ENCODE data around the gene KDM5B. TPM values are rescaled to one million over a fixed set of nuclear protein-coding genes. Genes with fewer than 3 reads are reported as not detected.

Gene KDM5B
- total and polyA plus RNA-seq, 9 of the 15 experiments (the other 6 are each of a cell fraction or from before 2014, with no cell fraction given) = 15.4 to 90.6 (median 57.1) TPM

GRCh38 chr1:202834771-202835547 lies 26.7 kb upstream of the KDM5B start:
- Histone ChIP-seq H3K9me3 (replicated peaks; ENCODE audit: control insufficient read depth, insufficient read depth, low read depth, low read length) (no peaks in the 10 kb centered on the region), H3K4me1 (replicated peaks in 1 of 2; ENCODE audit: control insufficient read depth in 2 of 2, insufficient read depth in 2 of 2, low read length in 2 of 2) (peaks cover 3% of the 10 kb centered on the region in 2 experiments; a peak in 3 of 5 replicates), H3K9ac (ENCODE audit: insufficient read depth in 1 of 2, low read depth in 2 of 2, low read length in 2 of 2) (0 out of 4 replicates have a peak overlapping the region, but pooled peaks of 1 of the 2 experiments have one; percentile 20), H3K4me2 (ENCODE audit: insufficient read depth, low read length) (no peak overlapping the region), H3K9me1 (ENCODE audit: control insufficient read depth, insufficient read depth, low read length) (no peaks in the 10 kb centered on the region), H2AFZ (ENCODE audit: low read depth, low read length) (no peak overlapping the region), H3K4me3 (no peak overlapping the region), H4K20me1 (replicated peaks; ENCODE audit: control insufficient read depth, insufficient read depth, low read length) (no peaks in the 10 kb centered on the region), H3K27ac (ENCODE audit: extremely low read depth, low read depth, low read length) (no peak overlapping the region), H3K36me3 (ENCODE audit: control insufficient read depth, insufficient read depth, low read length) (no peaks in the 10 kb centered on the region), H3K27me3 (ENCODE audit: control insufficient read depth in 2 of 2, insufficient read depth in 2 of 2, low read length in 2 of 2) (peaks cover 2 to 5% of the 10 kb centered on the region in 2 experiments; a peak in 1 of 5 replicates), H3K79me2 (ENCODE audit: control insufficient read depth, insufficient read depth, low read length) (no peaks in the 10 kb centered on the region)
- POLR2A ChIA-PET = interaction anchor here (0.6 to 1.2 kb wide), 7 partner anchors 8 to 23 kb away, joined by 3 to 4 read pairs (median 3); no protein-coding TSS in a partner anchor
- FAIRE-seq (no peak), ATAC-seq (peak; percentile 56), DNase-seq (ENCODE audit: extremely low read depth in 1 of 4, low spot score in 3 of 4) (peak in 1 of 4 experiments; percentile 27)
- in situ Hi-C loops (cut with MboI) (no loop called here), intact Hi-C loops (cut with micrococcal nuclease) (no loop called here)
- WGBS (ENCODE audit: insufficient coverage, low coverage, missing lambda C conversion rate) = 10% methylated on average over 10 of the region's 10 CpGs
- BruUV-seq (replicated peaks) = no TSS peak
- TF ChIP-seq ZNF75A (CRISPR knock-in tag; IDR thresholded peaks at IDR 0.05) = no peak
- 0 out of 4 replicates have a peak, but pooled peaks of 1 of the 2 experiments have one; percentile 28 for TF ChIP-seq UBTF (IDR thresholded peaks at IDR 0.05; ENCODE audit: borderline replicate concordance in 1 of 2, low read depth in 2 of 2, low read length in 2 of 2)
- CTCF ChIA-PET (ENCODE audit: low intra/inter-chr PET ratio) = no interaction called here

Measured in K562 (cell line).